MCF 10A (cell line): ENCODE results near the gene PCBP1. TPM values are rescaled to one million over a fixed set of nuclear protein-coding genes. Genes with fewer than 3 reads are reported as not detected.

ENCODE experiments used
- BruUV-seq: library from RNA; stranded (reverse); fragments of 400-500 nt; replicated peaks from 2 replicates; lab custom pipeline; 2021; lab: Mats Ljungman, UMichigan
- CTCF ChIA-PET: fragments of 300-600 bp; sonication (Branson Sonifier 250); formaldehyde crosslinking; extraction: SDS; loops from one replicate; lab custom pipeline; 2021; ENCODE audit warnings: antibody characterized with exemption, inconsistent platforms; lab: Yijun Ruan, JAX
- POLR2A ChIA-PET: fragments of 300-600, 350-650 bp; sonication (Branson Sonifier 250); formaldehyde crosslinking; extraction: SDS; loops from one replicate; lab custom pipeline; 2020; ENCODE audit warnings: antibody characterized with exemption, inconsistent platforms; lab: Yijun Ruan, JAX
- DNase-seq: peaks from one replicate; pipeline ENCODE4 v3.0.0-alpha.2; 2018; ENCODE audit not compliant: unreplicated experiment
- H3K27ac Mint-ChIP-seq: one replicate; pipeline ENCODE4 v1.8.0; 2022; ENCODE audit warnings: mild to moderate bottlenecking, low read depth, mixed read lengths; ENCODE audit not compliant: unreplicated experiment
- H3K27me3 Mint-ChIP-seq: one replicate; pipeline ENCODE4 v1.8.0; 2022; ENCODE audit warnings: mixed read lengths; ENCODE audit not compliant: insufficient read depth, unreplicated experiment
- H3K36me3 Mint-ChIP-seq: one replicate; pipeline ENCODE4 v1.8.0; 2022; ENCODE audit warnings: mild to moderate bottlenecking, moderate library complexity, mixed read lengths; ENCODE audit not compliant: insufficient read depth, unreplicated experiment
- H3K4me1 Mint-ChIP-seq: one replicate; pipeline ENCODE4 v1.8.0; 2022; ENCODE audit warnings: mixed read lengths; ENCODE audit not compliant: insufficient read depth, unreplicated experiment
- H3K4me3 Mint-ChIP-seq: one replicate; pipeline ENCODE4 v1.8.0; 2022; ENCODE audit warnings: mild to moderate bottlenecking, moderate library complexity, mixed read lengths; ENCODE audit not compliant: unreplicated experiment
- H3K9me3 Mint-ChIP-seq: one replicate; pipeline ENCODE4 v1.8.0; 2022; ENCODE audit warnings: mixed read lengths; ENCODE audit not compliant: unreplicated experiment
- intact Hi-C: fragments of 100-400 bp; cut with micrococcal nuclease; formaldehyde crosslinking; loops from 2 replicates; pipeline ENCODE4 v1.14.1; 2022
- total RNA-seq: library from RNA; stranded (reverse); gene quantifications from 2 replicates; pipeline ENCODE4 v1.2.3, GENCODE V29; 2022
- TF ChIP-seq, protein P1 (sequence below): fragments of 200-600 bp; IDR thresholded peaks from one replicate; pipeline ENCODE4 v1.8.0; 2022; ENCODE audit warnings: antibody characterized with exemption, mild to moderate bottlenecking; ENCODE audit not compliant: unreplicated experiment

The PCBP1 gene
- total RNA-seq, 1 experiment from 2014 or later: 259 TPM

DNA sequence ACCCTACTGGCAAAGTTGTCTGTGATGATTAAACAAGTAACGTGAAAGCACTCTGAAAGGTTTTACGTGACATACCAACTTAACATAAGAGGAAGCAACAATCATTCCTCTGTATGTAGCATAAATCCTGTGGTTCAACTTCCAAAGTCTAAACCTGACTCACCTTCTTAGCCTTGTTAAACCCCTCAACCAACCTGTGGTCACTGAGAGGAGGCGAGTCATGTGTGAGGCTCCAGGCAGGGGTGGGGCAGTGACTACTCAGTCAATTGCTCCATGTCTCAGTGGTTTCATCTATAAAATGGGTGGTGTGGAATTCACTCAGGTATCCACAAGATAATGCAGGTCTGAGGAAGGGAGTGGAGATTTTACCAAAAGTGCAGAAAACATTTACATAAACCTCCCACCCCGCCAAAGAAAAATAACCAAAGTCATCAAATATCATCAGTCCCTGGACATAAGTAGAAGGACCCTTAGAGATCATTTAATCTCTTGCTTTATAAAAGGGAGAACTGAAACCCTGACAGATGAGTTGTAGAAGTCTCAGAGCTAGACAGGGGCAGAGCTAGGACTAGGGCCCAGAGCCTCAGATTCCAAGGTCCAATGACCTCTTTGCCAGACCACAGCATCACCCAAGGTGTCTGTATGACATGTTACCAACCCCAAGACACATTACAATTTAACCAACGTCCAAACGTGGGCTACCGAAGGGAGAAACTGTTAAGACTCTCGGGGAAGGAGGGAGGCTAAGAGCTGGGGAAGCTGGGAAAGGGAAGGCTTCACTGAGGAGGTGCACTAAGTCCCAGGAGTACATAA lies 3.7 kb upstream of the PCBP1 start:
- peak; percentile 63 for DNase-seq
- Mint-ChIP-seq H3K27me3 (no peaks in the 10 kb centered on the region), H3K27ac (peak overlapping the region; percentile 64), H3K4me1 (peaks cover 28% of the 10 kb centered on the region), H3K4me3 (no peak overlapping the region), H3K9me3 (no peaks in the 10 kb centered on the region), H3K36me3 (peaks cover 49% of the 10 kb centered on the region)
- no TSS peak for BruUV-seq
- CTCF ChIA-PET: interaction anchor here (0.5 to 3.0 kb wide), 6 partner anchors 12 to 171 kb away, joined by 4 to 27 read pairs (median 7); no protein-coding TSS in a partner anchor
- intact Hi-C loops: no loop called here
- TF ChIP-seq, protein P1, sequence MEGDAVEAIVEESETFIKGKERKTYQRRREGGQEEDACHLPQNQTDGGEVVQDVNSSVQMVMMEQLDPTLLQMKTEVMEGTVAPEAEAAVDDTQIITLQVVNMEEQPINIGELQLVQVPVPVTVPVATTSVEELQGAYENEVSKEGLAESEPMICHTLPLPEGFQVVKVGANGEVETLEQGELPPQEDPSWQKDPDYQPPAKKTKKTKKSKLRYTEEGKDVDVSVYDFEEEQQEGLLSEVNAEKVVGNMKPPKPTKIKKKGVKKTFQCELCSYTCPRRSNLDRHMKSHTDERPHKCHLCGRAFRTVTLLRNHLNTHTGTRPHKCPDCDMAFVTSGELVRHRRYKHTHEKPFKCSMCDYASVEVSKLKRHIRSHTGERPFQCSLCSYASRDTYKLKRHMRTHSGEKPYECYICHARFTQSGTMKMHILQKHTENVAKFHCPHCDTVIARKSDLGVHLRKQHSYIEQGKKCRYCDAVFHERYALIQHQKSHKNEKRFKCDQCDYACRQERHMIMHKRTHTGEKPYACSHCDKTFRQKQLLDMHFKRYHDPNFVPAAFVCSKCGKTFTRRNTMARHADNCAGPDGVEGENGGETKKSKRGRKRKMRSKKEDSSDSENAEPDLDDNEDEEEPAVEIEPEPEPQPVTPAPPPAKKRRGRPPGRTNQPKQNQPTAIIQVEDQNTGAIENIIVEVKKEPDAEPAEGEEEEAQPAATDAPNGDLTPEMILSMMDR: no peak
- POLR2A ChIA-PET: interaction anchor here (0.6 to 14.0 kb wide), 6 partner anchors 9 to 169 kb away, joined by 4 to 328 read pairs (median 44); partner anchors contain the start of gene MXD1

DNA sequence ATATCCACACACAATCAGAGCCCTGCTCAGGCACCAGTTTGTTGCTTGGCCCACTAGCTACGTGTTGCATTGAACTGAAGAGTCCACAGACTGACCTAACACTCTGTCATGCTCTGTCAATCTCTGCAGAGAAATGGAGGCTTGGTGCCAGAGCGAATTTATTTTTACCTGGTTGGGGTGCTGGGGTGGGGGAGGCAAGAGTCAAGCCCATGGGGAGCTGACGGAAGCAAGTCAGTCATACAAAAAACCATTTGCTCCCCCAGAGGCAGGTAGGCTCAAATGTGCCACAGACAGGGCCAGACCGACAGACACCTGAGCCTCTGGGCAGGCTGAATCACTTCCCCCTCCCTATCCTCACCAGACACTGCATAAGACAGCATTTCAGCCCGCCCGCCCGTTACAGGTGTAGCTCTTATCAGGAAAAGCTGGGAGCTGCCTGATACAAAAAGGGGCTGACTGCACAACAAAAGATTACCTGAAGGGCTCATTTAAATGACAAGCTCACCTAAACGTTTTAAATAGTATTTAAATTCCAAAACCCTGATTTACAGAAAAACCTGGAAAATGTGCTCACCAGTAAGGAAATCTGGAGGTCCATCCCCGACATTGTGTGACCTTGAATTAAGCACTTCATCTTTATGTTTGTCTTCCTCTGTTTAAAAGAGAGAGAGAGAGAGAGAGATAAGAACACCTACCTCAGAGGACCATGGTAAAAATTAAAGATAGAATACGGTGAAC lies 2.1 kb upstream of the PCBP1 start:
- Mint-ChIP-seq H3K27ac (peak overlapping the region; percentile 100), H3K27me3 (no peaks in the 10 kb centered on the region), H3K4me3 (peak overlapping the region; percentile 94), H3K9me3 (no peaks in the 10 kb centered on the region), H3K4me1 (peaks cover 33% of the 10 kb centered on the region), H3K36me3 (peaks cover 48% of the 10 kb centered on the region)
- CTCF ChIA-PET: interaction anchor here (0.6 to 2.7 kb wide), 11 partner anchors 9 to 173 kb away, joined by 3 to 17 read pairs (median 4); no protein-coding TSS in a partner anchor
- TF ChIP-seq, protein P1: no peak
- POLR2A ChIA-PET: interaction anchor here (0.5 to 14.0 kb wide), 20 partner anchors 9 to 419 kb away, joined by 3 to 328 read pairs (median 4); partner anchors contain the start of genes C2orf42, GMCL1, MXD1 and SNRNP27
- no TSS peak for BruUV-seq
- DNase-seq: peak; percentile 75
- intact Hi-C loops: loop anchor here (1.0 to 5.0 kb wide), 2 partner anchors 162 to 171 kb away; partner anchors contain the start of gene TIA1

- TF ChIP-seq, protein P1: no peak
- Mint-ChIP-seq H3K36me3 (peaks cover 48% of the 10 kb centered on the region), H3K9me3 (no peaks in the 10 kb centered on the region), H3K27me3 (no peaks in the 10 kb centered on the region), H3K4me1 (peaks cover 38% of the 10 kb centered on the region), H3K4me3 (peak overlapping the region; percentile 94), H3K27ac (peak overlapping the region; percentile 100)
- intact Hi-C loops: loop anchor here (1.0 to 5.0 kb wide), 3 partner anchors 57 to 171 kb away; partner anchors contain the start of gene TIA1
- POLR2A ChIA-PET: interaction anchor here (0.6 to 14.0 kb wide), 17 partner anchors 10 to 257 kb away, joined by 3 to 328 read pairs (median 4); partner anchors contain the start of genes C2orf42, GMCL1, MXD1 and SNRNP27
- CTCF ChIA-PET: interaction anchor here (0.8 to 2.7 kb wide), 9 partner anchors 10 to 173 kb away, joined by 3 to 17 read pairs (median 5); no protein-coding TSS in a partner anchor
- DNase-seq: peak; percentile 11
- no TSS peak for BruUV-seq
Observed at GRCh38 chr2:70085711-70086277, 1.5 kb upstream of the PCBP1 start.
